ENCODE measurements around the gene KATNBL1.

Gene KATNBL1

DNA sequence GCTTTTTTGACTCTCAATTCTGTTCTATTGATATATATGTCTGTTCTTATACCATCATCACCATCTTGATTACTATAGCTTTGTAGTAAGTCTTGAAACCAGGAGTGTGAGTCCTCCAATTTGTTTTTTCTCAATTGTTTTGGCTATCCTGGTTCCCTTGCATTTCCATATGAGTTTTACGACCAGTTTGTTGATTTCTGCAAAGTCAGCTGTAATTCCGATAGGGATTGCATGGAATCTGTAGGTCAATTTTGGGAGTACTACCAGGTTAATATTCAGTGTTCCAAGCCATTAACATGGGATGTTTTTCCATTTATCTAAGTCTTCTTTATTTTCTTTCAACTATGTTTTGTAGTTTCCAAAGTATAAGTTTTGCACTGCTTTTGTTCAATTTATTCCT, 81.0 kb downstream of the KATNBL1 start:
- H3K9ac ChIP-seq (ENCODE audit: low read depth, low read length), result no peak overlapping the region
- H3K4me1 ChIP-seq (ENCODE audit: insufficient read depth, low read length), result no peaks in the 10 kb centered on the region
- DNase-seq, result no peak
- no peaks in the 10 kb centered on the region for H4K20me1 ChIP-seq (ENCODE audit: insufficient read depth, low read length)
- ATAC-seq (ENCODE audit: insufficient read depth, low read depth), result no peak
- H3K27me3 ChIP-seq (ENCODE audit: insufficient read depth, low read length, poor library complexity), result no peaks in the 10 kb centered on the region
- H3K4me2 ChIP-seq (ENCODE audit: insufficient read depth, low read length), result no peak overlapping the region
- H3K36me3 ChIP-seq (ENCODE audit: insufficient read depth, low read length), result no peaks in the 10 kb centered on the region
- no peak overlapping the region for H3K4me3 ChIP-seq (ENCODE audit: low read depth in 1 of 2, low read length in 2 of 2)
- no peaks in the 10 kb centered on the region for H3K79me2 ChIP-seq (ENCODE audit: insufficient read depth, low read length)
- H3K27ac ChIP-seq (ENCODE audit: low read length), result no peak overlapping the region
- H2AFZ ChIP-seq (ENCODE audit: low read depth, low read length), result no peak overlapping the region
- H3K9me3 ChIP-seq (ENCODE audit: insufficient read depth, low read length, severe bottlenecking), result no peaks in the 10 kb centered on the region
- TF ChIP-seq EZH2 (IDR thresholded peaks at IDR 0.05; ENCODE audit: borderline replicate concordance, low read depth, low read length, severe bottlenecking), result no peak
- no peak for TF ChIP-seq CTCF (IDR thresholded peaks at IDR 0.05; ENCODE audit: borderline replicate concordance, extremely low read depth, low read length, poor library complexity, severe bottlenecking)

DNA sequence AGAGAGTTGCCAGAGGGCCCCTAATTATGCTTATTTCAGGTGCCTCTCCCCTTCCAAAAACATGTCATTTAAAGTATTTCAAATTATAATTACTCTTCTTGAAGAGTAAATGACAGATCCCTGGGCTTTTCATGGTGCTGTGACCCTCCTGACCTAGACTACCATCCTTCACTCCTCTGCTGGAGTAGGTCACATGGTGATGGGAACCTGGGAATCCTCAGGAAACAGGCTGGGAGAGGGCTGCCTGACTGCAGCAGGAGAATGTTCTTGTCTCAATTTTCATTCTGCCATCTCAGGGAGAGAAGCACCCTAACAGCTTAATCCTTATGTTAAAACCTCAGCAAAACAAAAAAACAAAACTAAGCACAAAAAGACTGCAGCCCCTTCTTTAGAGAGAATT, 83.4 kb downstream of the KATNBL1 start:
- Histone ChIP-seq H3K4me1 (ENCODE audit: insufficient read depth, low read length) (no peaks in the 10 kb centered on the region), H3K9me3 (ENCODE audit: insufficient read depth, low read length, severe bottlenecking) (no peaks in the 10 kb centered on the region), H3K36me3 (ENCODE audit: insufficient read depth, low read length) (no peaks in the 10 kb centered on the region), H3K4me3 (ENCODE audit: low read depth in 1 of 2, low read length in 2 of 2) (no peak overlapping the region), H2AFZ (ENCODE audit: low read depth, low read length) (no peak overlapping the region), H4K20me1 (ENCODE audit: insufficient read depth, low read length) (no peaks in the 10 kb centered on the region), H3K9ac (ENCODE audit: low read depth, low read length) (no peak overlapping the region), H3K4me2 (ENCODE audit: insufficient read depth, low read length) (no peak overlapping the region), H3K27ac (ENCODE audit: low read length) (no peak overlapping the region), H3K27me3 (ENCODE audit: insufficient read depth, low read length, poor library complexity) (no peaks in the 10 kb centered on the region), H3K79me2 (ENCODE audit: insufficient read depth, low read length) (no peaks in the 10 kb centered on the region)
- no peak for TF ChIP-seq EZH2 (IDR thresholded peaks at IDR 0.05; ENCODE audit: borderline replicate concordance, low read depth, low read length, severe bottlenecking)
- TF ChIP-seq CTCF (IDR thresholded peaks at IDR 0.05; ENCODE audit: borderline replicate concordance, extremely low read depth, low read length, poor library complexity, severe bottlenecking), result no peak
- no peak for DNase-seq
- no peak for ATAC-seq (ENCODE audit: insufficient read depth, low read depth)

DNA sequence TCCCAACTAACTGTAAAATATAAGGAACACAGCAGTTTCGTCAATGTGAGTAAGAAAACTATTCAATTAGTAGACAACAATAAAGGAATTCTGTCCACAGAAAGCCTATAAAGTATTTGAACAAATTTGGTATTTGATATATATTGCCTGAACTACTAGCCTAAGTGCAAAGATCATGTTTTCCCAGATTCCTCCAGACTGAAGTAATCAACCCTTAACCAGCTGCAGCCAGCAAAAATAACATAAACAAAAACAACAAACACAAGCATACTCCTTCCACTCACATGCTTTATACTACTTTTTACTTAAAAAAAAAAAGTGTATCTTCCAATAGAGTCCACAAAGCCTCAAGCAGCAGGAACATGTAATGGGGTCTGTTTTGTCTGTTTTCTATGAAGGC, 84.0 kb downstream of the KATNBL1 start:
- ATAC-seq (ENCODE audit: insufficient read depth, low read depth), result no peak
- Histone ChIP-seq H3K79me2 (ENCODE audit: insufficient read depth, low read length) (no peaks in the 10 kb centered on the region), H3K4me2 (ENCODE audit: insufficient read depth, low read length) (no peak overlapping the region)

More for the DNA sequence above, 84.0 kb downstream of the KATNBL1 start:
- H2AFZ ChIP-seq (ENCODE audit: low read depth, low read length), result no peak overlapping the region
- no peak overlapping the region for H3K4me3 ChIP-seq (ENCODE audit: low read depth in 1 of 2, low read length in 2 of 2)
- H3K4me1 ChIP-seq (ENCODE audit: insufficient read depth, low read length), result no peaks in the 10 kb centered on the region
- DNase-seq, result no peak
- no peak overlapping the region for H3K27ac ChIP-seq (ENCODE audit: low read length)
- no peaks in the 10 kb centered on the region for H3K36me3 ChIP-seq (ENCODE audit: insufficient read depth, low read length)
- H4K20me1 ChIP-seq (ENCODE audit: insufficient read depth, low read length), result no peaks in the 10 kb centered on the region
- no peaks in the 10 kb centered on the region for H3K27me3 ChIP-seq (ENCODE audit: insufficient read depth, low read length, poor library complexity)
- no peaks in the 10 kb centered on the region for H3K9me3 ChIP-seq (ENCODE audit: insufficient read depth, low read length, severe bottlenecking)
- TF ChIP-seq CTCF (IDR thresholded peaks at IDR 0.05; ENCODE audit: borderline replicate concordance, extremely low read depth, low read length, poor library complexity, severe bottlenecking) (no peak), EZH2 (IDR thresholded peaks at IDR 0.05; ENCODE audit: borderline replicate concordance, low read depth, low read length, severe bottlenecking) (no peak)
- no peak overlapping the region for H3K9ac ChIP-seq (ENCODE audit: low read depth, low read length)
